HEK293 (cell line): Measurements from ENCODE around the gene UHRF1.

Experiments used
- ATF2 ChIP-seq: fragments of 450-650 bp; formaldehyde crosslinking; IDR thresholded peaks from 2 replicates; pipeline ENCODE4 v1.5.1; 2016; ENCODE audit warnings: missing biosample characterization, missing genetic modification characterization, low read depth
- ZNF175 ChIP-seq: fragments of 450-650 bp; formaldehyde crosslinking; IDR thresholded peaks from 2 replicates; pipeline ENCODE4 v1.5.1; 2016; ENCODE audit warnings: missing biosample characterization, missing genetic modification characterization
- ZNF335 ChIP-seq: fragments of 450-650 bp; formaldehyde crosslinking; conservative IDR thresholded peaks from 2 replicates; pipeline ENCODE4 v1.5.1; 2016; ENCODE audit warnings: missing biosample characterization, missing genetic modification characterization
- ZNF660 ChIP-seq: fragments of 450-650 bp; IDR thresholded peaks from 2 replicates; pipeline ENCODE4 v1.5.1; 2018; ENCODE audit warnings: missing biosample characterization, mild to moderate bottlenecking, missing genetic modification characterization
- TF ChIP-seq, protein P1 (sequence below): fragments of 450-650 bp; formaldehyde crosslinking; IDR thresholded peaks from 2 replicates; pipeline ENCODE4 v1.5.1; 2016; ENCODE audit warnings: missing biosample characterization, missing genetic modification characterization

- TF ChIP-seq, protein P1, sequence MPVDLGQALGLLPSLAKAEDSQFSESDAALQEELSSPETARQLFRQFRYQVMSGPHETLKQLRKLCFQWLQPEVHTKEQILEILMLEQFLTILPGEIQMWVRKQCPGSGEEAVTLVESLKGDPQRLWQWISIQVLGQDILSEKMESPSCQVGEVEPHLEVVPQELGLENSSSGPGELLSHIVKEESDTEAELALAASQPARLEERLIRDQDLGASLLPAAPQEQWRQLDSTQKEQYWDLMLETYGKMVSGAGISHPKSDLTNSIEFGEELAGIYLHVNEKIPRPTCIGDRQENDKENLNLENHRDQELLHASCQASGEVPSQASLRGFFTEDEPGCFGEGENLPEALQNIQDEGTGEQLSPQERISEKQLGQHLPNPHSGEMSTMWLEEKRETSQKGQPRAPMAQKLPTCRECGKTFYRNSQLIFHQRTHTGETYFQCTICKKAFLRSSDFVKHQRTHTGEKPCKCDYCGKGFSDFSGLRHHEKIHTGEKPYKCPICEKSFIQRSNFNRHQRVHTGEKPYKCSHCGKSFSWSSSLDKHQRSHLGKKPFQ (tag by site-specific recombination): no peak
- TF ChIP-seq ZNF660: no peak
- TF ChIP-seq ZNF335: no peak
- TF ChIP-seq ZNF175: no peak
- no peak for TF ChIP-seq ATF2 (tag by site-specific recombination)
Observed at GRCh38 chr19:4980838-4981680, 71.8 kb downstream of the UHRF1 start.
